H1 (cell line): ENCODE data around the gene GRM8. TPM values are rescaled to one million over a fixed set of nuclear protein-coding genes. Genes with fewer than 3 reads are reported as not detected.

Experiments used
- CTCF ChIP-seq, 3 experiments: IDR thresholded peaks; 1 replicate in 2 of 3; 2 replicates in 1 of 3; pipeline versions ENCODE4 v1.5.1 to v1.6.1; 2011; ENCODE audit warnings: low read length in 3 of 3, mild to moderate bottlenecking in 3 of 3, inconsistent platforms in 2 of 3, low read depth in 1 of 3, moderate library complexity in 1 of 3; ENCODE audit not compliant: insufficient read depth in 1 of 3; ENCODE audit errors: control extremely low read depth in 1 of 3
- polyA plus RNA-seq, 7 experiments: library from polyadenylated mRNA; depleted of rRNA in 3 of 7; stranded (reverse) in 5 of 7; unstranded in 2 of 7; fragments of >200 nt in 5 of 7; fragments of 200-250 nt in 2 of 7; gene quantifications; 1 replicate in 5 of 7; 2 replicates in 1 of 7; 4 replicates in 1 of 7; pipeline versions ENCODE4 v1.2.1 to v1.2.3, GENCODE V29; 2011 to 2013; ENCODE audit warnings: missing spikeins in 2 of 7, mixed read lengths in 2 of 7
- total RNA-seq: library from RNA; stranded (reverse); fragmentation: NEBNext Ultra II Directional; extraction: Animal tissue kit (Norgen Biotek cat#: 25700); gene quantifications from 2 replicates; pipeline ENCODE4 v1.2.1, GENCODE V29; 2021

Gene GRM8
- total and polyA plus RNA-seq, 2 of the 8 experiments (the other 6 are each of a cell fraction or from before 2014, with no cell fraction given): 2.6 to 2.8 TPM

GRCh38 chr7:127059475-127059874, 193.3 kb downstream of the GRM8 start (continued):
- no peak for TF ChIP-seq CTCF (IDR thresholded peaks at IDR 0.05; ENCODE audit: control extremely low read depth in 1 of 3, insufficient read depth in 1 of 3, low read depth in 1 of 3, low read length in 3 of 3)
